ENCODE results near the gene CHRNA7.

Gene CHRNA7

DNA sequence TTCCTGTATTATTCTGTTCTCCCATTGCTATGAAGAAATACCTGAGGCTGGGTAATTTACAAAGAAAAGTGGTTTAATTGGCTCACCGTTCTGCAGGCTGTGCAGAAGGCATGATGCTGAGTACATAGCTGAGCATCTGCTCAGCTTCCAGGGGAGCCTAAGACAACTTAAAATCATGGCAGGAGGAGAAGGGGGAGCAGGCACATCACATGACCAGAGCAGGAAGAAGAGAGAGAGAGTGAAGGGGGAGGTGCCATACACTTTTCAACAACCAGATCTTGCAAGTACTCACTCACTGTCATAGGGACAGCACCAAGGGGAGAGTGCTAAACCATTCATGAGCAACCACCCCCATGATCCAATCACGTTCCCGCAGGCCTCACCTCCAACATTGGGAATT lies 188.4 kb downstream of the CHRNA7 start:
- DNase-seq = no peak

Data from DMS79 (cell line).